HG03571 (cell line): ENCODE results near the gene PCED1B.
"Not testable (repeated sequence)": the region's sequence is repeated elsewhere in the genome, so short reads cannot be mapped to it uniquely, and the experiment has no call there.

Source experiments
- ATAC-seq: cut with Tn5 transposase; IDR thresholded peaks from one replicate; pipeline ENCODE4 v1.9.1; 2021; ENCODE audit not compliant: unreplicated experiment

Gene PCED1B

GRCh38 chr12:47117305-47117704, 37.9 kb downstream of the PCED1B start:
- ATAC-seq = not testable (repeated sequence)

GRCh38 chr12:47120736-47121135, 41.3 kb downstream of the PCED1B start:
- ATAC-seq = no peak

- ATAC-seq = no peak
These were observed 41.7 kb downstream of the PCED1B start for GRCh38 chr12:47121146-47121545.

GRCh38 chr12:47122602-47123001, 43.2 kb downstream of the PCED1B start:
- no peak for ATAC-seq

- ATAC-seq = no peak
These were observed 44.3 kb downstream of the PCED1B start for GRCh38 chr12:47123730-47124129.

GRCh38 chr12:47124451-47124850, 45.0 kb downstream of the PCED1B start:
- ATAC-seq = no peak

- no peak for ATAC-seq
These were observed 46.8 kb downstream of the PCED1B start for GRCh38 chr12:47126246-47126645.

- ATAC-seq = no peak
These were observed 51.6 kb downstream of the PCED1B start for GRCh38 chr12:47131011-47131410.

GRCh38 chr12:47134005-47134404, 54.6 kb downstream of the PCED1B start:
- no peak for ATAC-seq

- no peak for ATAC-seq
These were observed 56.2 kb downstream of the PCED1B start for GRCh38 chr12:47135578-47135977.

- ATAC-seq = no peak
These were observed 59.7 kb downstream of the PCED1B start for GRCh38 chr12:47139000-47139681.

- no peak for ATAC-seq
These were observed 62.0 kb downstream of the PCED1B start for GRCh38 chr12:47141459-47141858.

GRCh38 chr12:47144769-47145168, 65.3 kb downstream of the PCED1B start:
- ATAC-seq = no peak

- no peak for ATAC-seq
These were observed 65.8 kb downstream of the PCED1B start for GRCh38 chr12:47145188-47145587.

GRCh38 chr12:47147739-47148138, 68.3 kb downstream of the PCED1B start:
- ATAC-seq = no peak

- ATAC-seq = no peak
These were observed 69.7 kb downstream of the PCED1B start for GRCh38 chr12:47149146-47149545.

- ATAC-seq = no peak
These were observed 72.7 kb downstream of the PCED1B start for GRCh38 chr12:47152095-47152494.

GRCh38 chr12:47155457-47156166, 76.2 kb downstream of the PCED1B start:
- no peak for ATAC-seq

GRCh38 chr12:47156167-47156736, 76.8 kb downstream of the PCED1B start:
- no peak for ATAC-seq

GRCh38 chr12:47158792-47159191, 79.4 kb downstream of the PCED1B start:
- ATAC-seq = no peak

- no peak for ATAC-seq
These were observed 79.9 kb downstream of the PCED1B start for GRCh38 chr12:47159348-47159747.
